Stimulated activated CD4-positive, alpha-beta T cell treated with anti-CD3 and anti-CD28 coated beads, Interleukin-2, amount 100 ng/mL, for 24 hours (primary cell): ENCODE measurements around the gene PHACTR1.

Experiments
- DNase-seq, 2 donors: peaks; one replicate each; pipeline ENCODE4 v3.0.0-alpha.2; 2020

Gene PHACTR1

DNA sequence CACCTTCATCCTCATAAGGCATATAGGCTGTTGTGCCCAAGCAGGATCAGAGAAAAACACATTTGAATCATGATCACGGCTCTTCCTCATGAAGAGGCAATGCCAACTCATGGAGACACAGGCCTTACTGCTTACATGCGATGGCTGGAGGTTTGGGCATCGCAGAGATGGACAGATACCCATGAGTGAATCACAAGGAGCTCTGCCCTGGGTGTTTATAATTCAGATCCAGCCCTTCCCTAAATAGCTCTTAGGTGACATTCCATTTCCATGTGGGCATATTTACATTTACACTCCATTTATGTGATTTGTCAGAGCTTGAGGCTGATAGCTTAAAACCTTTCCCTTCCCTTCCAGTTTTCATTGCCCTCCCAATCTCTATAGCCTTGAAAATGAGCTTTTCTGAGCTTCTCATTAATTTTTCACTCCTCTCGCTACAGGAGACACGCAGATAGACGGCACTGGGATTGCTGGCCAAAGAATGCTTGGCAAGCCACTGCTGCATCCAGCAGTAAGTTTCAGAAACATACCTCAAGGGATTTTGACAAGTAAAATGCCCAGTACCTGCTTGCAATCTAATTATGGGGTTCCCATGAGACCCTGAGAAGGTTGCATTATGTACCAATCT, 362.6 kb downstream of the PHACTR1 start:
- no peak for DNase-seq

GRCh38 chr6:13080462-13081188, 364.1 kb downstream of the PHACTR1 start:
- DNase-seq: no peak

- DNase-seq: no peak
These were observed 364.6 kb downstream of the PHACTR1 start for GRCh38 chr6:13081189-13081563.

DNA sequence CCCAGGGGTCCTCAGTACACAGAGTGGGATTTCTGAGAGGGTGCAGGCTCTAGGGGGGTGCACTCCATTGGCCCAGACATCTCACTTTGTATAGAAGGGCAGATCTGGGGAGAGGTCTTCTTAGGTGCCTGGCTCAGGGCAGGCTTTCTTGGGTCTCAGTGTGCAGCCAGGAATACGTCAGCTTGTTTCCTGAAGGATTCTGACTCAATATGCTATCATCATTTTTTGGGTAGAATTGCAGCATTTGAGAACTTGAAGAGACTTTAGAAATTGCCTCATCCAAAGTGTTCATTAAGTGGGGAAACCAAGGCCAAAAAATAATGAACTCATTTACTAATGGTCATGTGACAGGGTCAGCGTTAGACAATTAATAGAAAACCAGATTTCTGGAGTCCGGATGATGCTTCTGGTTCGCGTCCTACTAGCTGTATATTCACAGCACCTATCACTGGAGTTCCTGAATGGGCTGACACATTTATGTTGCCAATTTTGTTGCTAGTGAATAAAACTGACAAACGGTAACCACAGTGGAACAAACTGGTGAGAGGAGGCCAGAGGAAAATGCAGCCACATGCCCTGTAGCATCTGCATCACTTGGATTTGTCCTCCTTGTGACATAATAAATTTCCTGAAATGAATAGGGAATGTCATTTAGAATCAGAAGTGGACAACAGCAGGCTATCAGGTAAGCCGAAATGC, 372.9 kb downstream of the PHACTR1 start:
- DNase-seq: no peak

DNA sequence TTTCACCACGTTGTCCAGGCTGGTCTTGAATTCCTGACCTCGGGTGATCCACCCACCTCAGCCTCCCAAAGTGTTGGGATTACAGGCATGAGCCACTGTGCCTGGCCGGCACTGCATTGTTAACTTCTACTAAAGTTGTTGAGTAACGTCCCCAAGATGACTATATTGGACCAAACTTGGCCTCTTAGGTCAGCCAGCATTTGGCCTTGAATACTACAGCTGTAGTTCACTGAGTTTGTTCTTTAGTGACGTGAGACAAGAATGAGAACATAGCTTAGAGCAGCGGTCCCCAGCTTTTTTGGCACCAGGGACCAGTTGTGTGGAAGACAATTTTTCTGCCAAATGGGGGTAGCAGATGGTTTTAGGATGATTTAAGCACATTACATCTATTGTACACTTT, 374.6 kb downstream of the PHACTR1 start:
- no peak for DNase-seq

DNA sequence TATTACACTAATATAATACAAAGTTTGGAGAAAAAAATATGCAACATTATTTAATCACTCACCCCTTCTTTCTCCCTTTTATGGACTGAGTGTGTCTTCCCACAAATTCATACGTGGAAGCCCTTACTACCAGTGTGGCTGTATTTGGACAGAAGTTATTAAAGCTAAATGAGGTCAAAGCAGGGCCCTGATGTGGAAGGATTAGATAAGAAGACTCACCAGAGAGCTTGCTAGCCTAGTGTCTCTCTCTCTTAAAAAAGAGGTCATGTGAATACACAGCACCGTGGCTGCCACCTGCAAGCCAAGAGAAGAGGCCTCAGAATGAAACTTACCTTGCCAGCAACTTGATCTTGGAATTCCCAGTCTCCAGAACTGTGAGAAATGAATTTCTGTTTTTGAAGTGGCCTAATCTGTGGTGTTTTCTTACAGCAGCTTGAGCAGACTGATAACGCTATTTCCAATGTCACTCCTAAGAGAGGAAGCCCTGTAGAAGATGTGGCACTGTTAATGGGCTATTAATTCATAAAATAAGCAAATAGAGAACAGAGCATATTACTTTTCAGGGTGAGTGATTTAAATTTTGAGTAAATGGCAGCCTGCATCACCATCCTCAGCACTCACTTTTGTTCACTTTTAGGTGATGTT, 378.3 kb downstream of the PHACTR1 start:
- no peak for DNase-seq

DNA sequence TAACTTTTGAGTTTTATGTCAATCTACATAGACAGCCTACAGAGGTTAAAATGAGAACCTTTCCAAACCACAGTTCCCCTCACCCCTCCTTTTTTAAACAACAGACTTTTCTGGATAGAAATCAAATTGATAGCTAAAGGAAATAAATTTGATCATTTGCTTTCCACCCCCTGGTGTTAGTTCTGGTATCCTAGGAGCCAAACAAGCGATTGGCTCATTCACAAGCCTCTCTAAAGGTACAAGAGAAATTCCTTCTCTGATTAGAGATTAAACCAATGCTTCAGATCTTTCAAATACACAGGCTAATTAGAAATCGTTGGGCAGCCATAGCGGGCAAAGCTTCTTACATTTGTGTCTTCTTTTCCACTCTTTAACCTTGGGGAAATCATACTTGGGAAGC, 379.5 kb downstream of the PHACTR1 start:
- no peak for DNase-seq

DNA sequence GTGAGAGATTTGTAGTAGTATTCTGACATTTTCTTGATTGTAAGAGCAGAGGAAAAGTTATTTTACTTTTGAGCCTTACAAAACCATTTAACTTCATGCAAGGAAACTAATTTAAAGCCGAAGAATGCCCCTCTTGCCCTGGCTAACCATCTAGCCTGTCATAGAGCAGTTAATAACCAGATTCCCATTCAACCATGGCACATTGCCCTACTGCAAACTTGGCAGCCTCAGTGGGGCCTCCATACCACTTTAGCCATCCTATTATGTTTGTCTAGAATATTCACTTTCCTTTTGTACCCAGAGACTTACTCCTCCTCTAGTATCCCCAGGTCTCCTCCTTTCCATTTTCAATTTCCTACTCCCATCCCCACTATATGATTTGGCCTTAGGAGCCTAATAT, 380.9 kb downstream of the PHACTR1 start:
- no peak for DNase-seq

DNA sequence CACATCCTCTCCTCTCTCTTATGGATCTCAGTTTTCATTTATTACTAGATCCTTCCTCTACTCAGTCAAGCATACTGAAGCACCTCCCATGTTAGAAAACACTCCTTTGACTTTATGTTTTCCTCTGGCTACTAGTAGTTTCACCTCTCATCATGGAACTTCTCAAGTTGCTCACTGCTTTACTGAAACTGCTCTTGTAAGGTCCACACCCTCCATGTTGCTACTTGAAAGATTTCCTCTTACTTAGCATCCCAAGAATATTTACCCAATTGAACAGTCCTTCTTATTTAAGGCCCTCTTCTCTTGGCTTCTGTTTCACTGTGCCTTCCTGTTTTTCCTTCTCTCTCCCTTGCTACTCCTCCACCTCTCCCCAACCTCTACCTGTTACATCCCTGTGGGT, 381.4 kb downstream of the PHACTR1 start:
- no peak for DNase-seq

GRCh38 chr6:13098793-13099570, 382.4 kb downstream of the PHACTR1 start:
- no peak for DNase-seq

- no peak for DNase-seq
These were observed 383.2 kb downstream of the PHACTR1 start for GRCh38 chr6:13099771-13100170.

GRCh38 chr6:13101409-13101808, 384.8 kb downstream of the PHACTR1 start:
- no peak for DNase-seq

DNA sequence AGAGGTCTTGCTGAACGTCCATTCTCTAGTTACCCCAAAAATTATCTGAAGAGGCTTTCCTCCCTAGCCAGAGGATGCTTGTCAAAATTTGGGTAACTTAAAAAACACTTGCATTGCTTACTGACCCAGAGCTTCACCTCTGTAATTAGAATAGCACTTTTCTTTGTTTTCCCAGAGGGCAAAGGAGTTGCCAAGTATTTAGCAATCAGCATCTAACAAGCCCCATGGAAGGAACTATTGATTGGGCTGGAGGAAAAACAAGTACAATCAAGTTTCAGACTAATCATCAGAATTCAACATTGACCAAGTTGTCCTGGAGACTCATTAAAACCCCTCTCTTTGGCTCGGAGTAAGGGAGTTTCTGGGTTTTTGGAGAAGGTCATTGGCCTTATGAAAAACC, 385.4 kb downstream of the PHACTR1 start:
- DNase-seq: no peak

GRCh38 chr6:13103169-13103568, 386.6 kb downstream of the PHACTR1 start:
- DNase-seq: no peak

GRCh38 chr6:13105139-13105538, 388.6 kb downstream of the PHACTR1 start:
- no peak for DNase-seq

- no peak for DNase-seq
These were observed 396.4 kb downstream of the PHACTR1 start for GRCh38 chr6:13112921-13113320.

GRCh38 chr6:13113376-13113775, 396.8 kb downstream of the PHACTR1 start:
- no peak for DNase-seq

DNA sequence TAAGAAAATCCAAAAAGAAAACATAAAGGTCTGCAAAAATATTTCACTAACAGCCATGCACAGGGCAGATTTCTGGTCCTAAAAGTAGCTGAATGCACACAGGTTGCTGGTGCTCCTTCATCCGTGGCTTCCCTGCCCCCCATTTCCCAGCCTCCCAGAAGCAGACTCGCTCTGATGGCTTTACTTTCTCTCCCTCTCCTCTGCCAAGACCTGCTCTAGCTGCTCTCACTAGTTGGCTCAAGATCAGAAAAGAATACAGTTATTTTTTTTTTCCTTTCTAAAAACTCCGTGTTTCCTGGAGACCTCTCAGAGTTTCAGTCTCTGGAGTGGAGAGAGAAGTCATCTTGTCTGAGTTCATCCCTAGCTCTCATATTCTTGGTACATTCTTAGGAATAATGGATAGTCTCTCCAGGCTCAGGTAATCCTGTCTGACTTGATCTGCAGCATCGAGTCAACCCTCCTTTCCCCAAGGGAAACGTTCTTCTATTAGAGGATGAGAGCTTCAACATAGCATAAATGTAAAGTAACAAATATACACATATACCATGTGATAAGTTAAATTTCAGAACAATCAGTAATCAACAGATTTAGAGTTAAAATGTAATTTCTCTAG, 397.5 kb downstream of the PHACTR1 start:
- no peak for DNase-seq

DNA sequence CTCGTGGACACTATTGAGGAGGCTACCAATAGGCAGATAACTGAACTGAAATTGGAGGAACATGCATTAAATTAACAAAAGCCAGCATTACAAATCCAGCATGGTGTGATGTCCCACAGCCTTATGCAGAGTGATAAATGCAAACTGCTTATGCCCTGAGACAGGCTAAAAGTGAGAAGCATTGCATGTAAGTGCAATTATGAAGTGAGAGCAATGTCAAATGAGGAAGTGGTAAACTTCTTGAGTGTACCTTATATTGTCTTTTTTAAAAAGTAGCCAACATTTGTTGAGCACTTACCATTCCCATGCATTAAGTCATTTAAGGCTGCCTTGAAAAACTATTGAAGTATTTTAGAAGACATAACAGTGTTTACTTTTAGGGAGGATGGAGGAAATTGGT, 399.6 kb downstream of the PHACTR1 start:
- DNase-seq: no peak

GRCh38 chr6:13117570-13117969, 401.0 kb downstream of the PHACTR1 start:
- no peak for DNase-seq

- no peak for DNase-seq
These were observed 403.0 kb downstream of the PHACTR1 start for GRCh38 chr6:13119549-13119948.
